ENCODE measurements around the gene RAB11FIP4. TPM values are rescaled to one million over a fixed set of nuclear protein-coding genes. Genes with fewer than 3 reads are reported as not detected.

RAB11FIP4 gene
- total and polyA plus RNA-seq, 10 of the 15 experiments (the other 5 are each of a cell fraction or from before 2014, with no cell fraction given) = 1.4 to 27.0 (median 17.6) TPM

GRCh38 chr17:31397256-31397939, 5.9 kb downstream of the RAB11FIP4 start:
- Histone ChIP-seq H3K4me3 (no peak overlapping the region), H3K4me1 (ENCODE audit: control insufficient read depth, insufficient read depth, low read length) (no peaks in the 10 kb centered on the region), H3K4me2 (ENCODE audit: control insufficient read depth, insufficient read depth) (no peak overlapping the region), H2AFZ (ENCODE audit: control insufficient read depth, low read depth, low read length) (no peak overlapping the region), H3K27me3 (replicated peaks in 1 of 2; ENCODE audit: control insufficient read depth in 2 of 2, insufficient read depth in 2 of 2, low read length in 1 of 2) (peaks cover 4 to 6% of the 10 kb centered on the region in 2 experiments; a peak in 3 of 4 replicates), H3K9ac (ENCODE audit: control insufficient read depth, insufficient read depth, low read length) (no peak overlapping the region), H3K79me2 (ENCODE audit: control insufficient read depth, insufficient read depth, low read length) (no peaks in the 10 kb centered on the region), H3K9me3 (replicated peaks; ENCODE audit: control insufficient read depth, insufficient read depth, low read length) (no peaks in the 10 kb centered on the region), H3K27ac (ENCODE audit: control insufficient read depth, insufficient read depth) (no peak overlapping the region), H4K20me1 (ENCODE audit: control insufficient read depth, insufficient read depth) (no peaks in the 10 kb centered on the region), H3K36me3 (ENCODE audit: control insufficient read depth in 2 of 2, insufficient read depth in 2 of 2, low read length in 1 of 2) (no peaks in the 10 kb centered on the region)
- 39% methylated on average over 6 of the region's 8 CpGs for WGBS (ENCODE audit: insufficient coverage, insufficient replicate concordance, low lambda C conversion rate, missing lambda C conversion rate)
- DNase-seq (ENCODE audit: low read depth, low spot score) (no peak), FAIRE-seq (no peak), ATAC-seq (no peak)
- ChIA-PET POLR2A (interaction anchor here (0.6 kb wide), 1 partner anchor 1557 kb away, joined by 3 read pairs; no protein-coding TSS in a partner anchor), SMC1A (ENCODE audit: uncharacterized antibody, unreplicated experiment) (no interaction called here), CTCF (interaction anchor here (0.7 to 0.9 kb wide), 2 partner anchors 131 to 137 kb away, joined by 3 read pairs; no protein-coding TSS in a partner anchor), RAD21 (ENCODE audit: unreplicated experiment) (no interaction called here)
- in situ Hi-C loops (cut with MboI) = no loop called here
- TF ChIP-seq RFX5 (IDR thresholded peaks at IDR 0.05; ENCODE audit: low read depth, low read length) (no peak), YBX1 (IDR thresholded peaks at IDR 0.05) (no peak), FOS (IDR thresholded peaks at IDR 0.05; ENCODE audit: borderline replicate concordance, extremely low read depth, insufficient read length) (no peak)
- intact Hi-C loops (cut with micrococcal nuclease; ENCODE audit: unreplicated experiment) = no loop called here
- no TSS peak for BruUV-seq (replicated peaks)

GRCh38 chr17:31398381-31399311, 7.2 kb downstream of the RAB11FIP4 start:
- ATAC-seq = peak; percentile 31; the same call in 2 of the 3 replicates
- 31% methylated on average over 21 of the region's 21 CpGs for WGBS (ENCODE audit: insufficient coverage, insufficient replicate concordance, low lambda C conversion rate, missing lambda C conversion rate)

More at GRCh38 chr17:31398381-31399311, 7.2 kb downstream of the RAB11FIP4 start:
- RAD21 ChIA-PET (ENCODE audit: unreplicated experiment) = no interaction called here
- CTCF ChIA-PET = no interaction called here
- SMC1A ChIA-PET (ENCODE audit: uncharacterized antibody, unreplicated experiment) = no interaction called here
- Histone ChIP-seq H3K27ac (ENCODE audit: control insufficient read depth, insufficient read depth) (no peak overlapping the region), H3K36me3 (ENCODE audit: control insufficient read depth in 2 of 2, insufficient read depth in 2 of 2, low read length in 1 of 2) (no peaks in the 10 kb centered on the region), H3K27me3 (replicated peaks in 1 of 2; ENCODE audit: control insufficient read depth in 2 of 2, insufficient read depth in 2 of 2, low read length in 1 of 2) (no peaks in the 10 kb centered on the region; a peak in 1 of 4 replicates), H4K20me1 (ENCODE audit: control insufficient read depth, insufficient read depth) (no peaks in the 10 kb centered on the region), H3K4me2 (ENCODE audit: control insufficient read depth, insufficient read depth) (no peak overlapping the region), H3K4me1 (ENCODE audit: control insufficient read depth, insufficient read depth, low read length) (no peaks in the 10 kb centered on the region), H3K4me3 (no peak overlapping the region), H3K9me3 (replicated peaks; ENCODE audit: control insufficient read depth, insufficient read depth, low read length) (no peaks in the 10 kb centered on the region), H2AFZ (ENCODE audit: control insufficient read depth, low read depth, low read length) (no peak overlapping the region), H3K79me2 (ENCODE audit: control insufficient read depth, insufficient read depth, low read length) (no peaks in the 10 kb centered on the region), H3K9ac (ENCODE audit: control insufficient read depth, insufficient read depth, low read length) (no peak overlapping the region)
- in situ Hi-C loops (cut with MboI) (no loop called here), intact Hi-C loops (cut with micrococcal nuclease; ENCODE audit: unreplicated experiment) (no loop called here)
- FAIRE-seq (no peak), DNase-seq (ENCODE audit: low read depth, low spot score) (no peak)
- POLR2A ChIA-PET = interaction anchor here (0.6 kb wide), 1 partner anchor 1556 kb away, joined by 3 read pairs; no protein-coding TSS in a partner anchor
- BruUV-seq (replicated peaks) = no TSS peak
- TF ChIP-seq BMI1 (IDR thresholded peaks at IDR 0.05; ENCODE audit: borderline replicate concordance) (no peak), GABPA (IDR thresholded peaks at IDR 0.05; ENCODE audit: low read depth) (no peak), CHD1 (IDR thresholded peaks at IDR 0.05; ENCODE audit: low read depth, low read length) (no peak), MTA3 (IDR thresholded peaks at IDR 0.05; ENCODE audit: borderline replicate concordance, low read length) (no peak), ZNF274 (IDR thresholded peaks at IDR 0.05; ENCODE audit: insufficient read depth, insufficient read length) (no peak), ATF7 (IDR thresholded peaks at IDR 0.05; ENCODE audit: low read depth) (no peak), SP1 (IDR thresholded peaks at IDR 0.05; ENCODE audit: low read depth, low read length) (no peak), CHD2 (IDR thresholded peaks at IDR 0.05; ENCODE audit: borderline replicate concordance, low read depth, low read length) (no peak), ZNF207 (IDR thresholded peaks at IDR 0.05; ENCODE audit: borderline replicate concordance) (no peak), HDAC2 (IDR thresholded peaks at IDR 0.05) (no peak), CBX5 (IDR thresholded peaks at IDR 0.05; ENCODE audit: low read depth) (no peak)
- TF ChIP-seq, protein P1, sequence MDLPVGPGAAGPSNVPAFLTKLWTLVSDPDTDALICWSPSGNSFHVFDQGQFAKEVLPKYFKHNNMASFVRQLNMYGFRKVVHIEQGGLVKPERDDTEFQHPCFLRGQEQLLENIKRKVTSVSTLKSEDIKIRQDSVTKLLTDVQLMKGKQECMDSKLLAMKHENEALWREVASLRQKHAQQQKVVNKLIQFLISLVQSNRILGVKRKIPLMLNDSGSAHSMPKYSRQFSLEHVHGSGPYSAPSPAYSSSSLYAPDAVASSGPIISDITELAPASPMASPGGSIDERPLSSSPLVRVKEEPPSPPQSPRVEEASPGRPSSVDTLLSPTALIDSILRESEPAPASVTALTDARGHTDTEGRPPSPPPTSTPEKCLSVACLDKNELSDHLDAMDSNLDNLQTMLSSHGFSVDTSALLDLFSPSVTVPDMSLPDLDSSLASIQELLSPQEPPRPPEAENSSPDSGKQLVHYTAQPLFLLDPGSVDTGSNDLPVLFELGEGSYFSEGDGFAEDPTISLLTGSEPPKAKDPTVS (IDR thresholded peaks at IDR 0.05; ENCODE audit: low read depth, low read length) = no peak
